HG02885 (cell line): ENCODE results near the gene NUP107.

ENCODE experiments used
- ATAC-seq: cut with Tn5 transposase; IDR thresholded peaks from one replicate; pipeline ENCODE4 v1.9.1; 2021; ENCODE audit warnings: mild to moderate bottlenecking; ENCODE audit not compliant: unreplicated experiment, poor library complexity

NUP107 gene

GRCh38 chr12:68771223-68771925 is 84.6 kb downstream of the NUP107 start:
- no peak for ATAC-seq

GRCh38 chr12:68772714-68773113 is 85.9 kb downstream of the NUP107 start:
- no peak for ATAC-seq

- ATAC-seq = no peak
Measured at GRCh38 chr12:68773582-68773981, 86.8 kb downstream of the NUP107 start.

- ATAC-seq = no peak
Measured at GRCh38 chr12:68775121-68775630, 88.4 kb downstream of the NUP107 start.

GRCh38 chr12:68776976-68777610 is 90.3 kb downstream of the NUP107 start:
- no peak for ATAC-seq

- no peak for ATAC-seq
Measured at GRCh38 chr12:68779280-68779679, 92.5 kb downstream of the NUP107 start.

- ATAC-seq = no peak
Measured at GRCh38 chr12:68780731-68781130, 94.0 kb downstream of the NUP107 start.

- ATAC-seq = no peak
Measured at GRCh38 chr12:68781728-68782127, 95.0 kb downstream of the NUP107 start.

GRCh38 chr12:68784015-68784414 is 97.2 kb downstream of the NUP107 start:
- no peak for ATAC-seq

- no peak for ATAC-seq
Measured at GRCh38 chr12:68785358-68785757, 98.6 kb downstream of the NUP107 start.

GRCh38 chr12:68785823-68786222 is 99.0 kb downstream of the NUP107 start:
- ATAC-seq = no peak

GRCh38 chr12:68786929-68787328 is 100.2 kb downstream of the NUP107 start:
- no peak for ATAC-seq

GRCh38 chr12:68788554-68789143 is 101.9 kb downstream of the NUP107 start:
- ATAC-seq = no peak

GRCh38 chr12:68789144-68789878 is 102.5 kb downstream of the NUP107 start:
- ATAC-seq = no peak

GRCh38 chr12:68790081-68790951 is 103.5 kb downstream of the NUP107 start:
- no peak for ATAC-seq

GRCh38 chr12:68790952-68791234 is 104.1 kb downstream of the NUP107 start:
- ATAC-seq = no peak

GRCh38 chr12:68791897-68792481 is 105.2 kb downstream of the NUP107 start:
- ATAC-seq = no peak

GRCh38 chr12:68792952-68793351 is 106.2 kb downstream of the NUP107 start:
- peak; percentile 94 for ATAC-seq

- no peak for ATAC-seq
Measured at GRCh38 chr12:68793436-68793835, 106.7 kb downstream of the NUP107 start.
